ENCODE data around the gene PTAFR. TPM values are rescaled to one million over a fixed set of nuclear protein-coding genes. Genes with fewer than 3 reads are reported as not detected.
A peak's percentile ranks its signal among the peaks of the same experiment; 100 is the strongest.

The PTAFR gene
- total RNA-seq, 6 experiments from 2014 or later, result 0.90 to 5.2 (median 1.9) TPM

DNA sequence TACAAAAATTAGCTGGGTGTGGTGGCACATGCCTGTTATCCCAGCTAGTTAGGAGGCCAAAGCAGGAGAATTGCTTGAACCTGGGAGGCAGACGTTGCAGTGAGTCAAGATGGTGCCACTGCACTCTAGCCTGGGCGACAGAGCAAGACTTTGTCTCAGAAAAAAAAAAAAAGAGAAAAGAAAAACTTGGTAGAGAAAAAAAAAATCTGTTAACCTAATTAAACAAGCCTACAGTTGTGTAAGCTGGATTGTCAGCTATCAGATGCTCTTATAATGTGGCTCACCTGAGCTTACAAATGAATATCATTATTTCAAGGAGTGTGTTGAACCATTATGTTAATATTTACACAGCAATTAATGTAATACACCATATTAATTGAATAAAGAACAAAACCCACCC is 61.6 kb downstream of the PTAFR start:
- DNase-seq (no peak), ATAC-seq (no peak)
- Histone ChIP-seq H3K4me3 (no peak overlapping the region), H3K36me3 (no peaks in the 10 kb centered on the region), H3K9me3 (no peaks in the 10 kb centered on the region), H3K27me3 (no peaks in the 10 kb centered on the region), H3K4me1 (no peaks in the 10 kb centered on the region), H3K27ac (no peak overlapping the region)
- intact Hi-C loops (cut with DNase I), result no loop called here
- TF ChIP-seq, protein P1, sequence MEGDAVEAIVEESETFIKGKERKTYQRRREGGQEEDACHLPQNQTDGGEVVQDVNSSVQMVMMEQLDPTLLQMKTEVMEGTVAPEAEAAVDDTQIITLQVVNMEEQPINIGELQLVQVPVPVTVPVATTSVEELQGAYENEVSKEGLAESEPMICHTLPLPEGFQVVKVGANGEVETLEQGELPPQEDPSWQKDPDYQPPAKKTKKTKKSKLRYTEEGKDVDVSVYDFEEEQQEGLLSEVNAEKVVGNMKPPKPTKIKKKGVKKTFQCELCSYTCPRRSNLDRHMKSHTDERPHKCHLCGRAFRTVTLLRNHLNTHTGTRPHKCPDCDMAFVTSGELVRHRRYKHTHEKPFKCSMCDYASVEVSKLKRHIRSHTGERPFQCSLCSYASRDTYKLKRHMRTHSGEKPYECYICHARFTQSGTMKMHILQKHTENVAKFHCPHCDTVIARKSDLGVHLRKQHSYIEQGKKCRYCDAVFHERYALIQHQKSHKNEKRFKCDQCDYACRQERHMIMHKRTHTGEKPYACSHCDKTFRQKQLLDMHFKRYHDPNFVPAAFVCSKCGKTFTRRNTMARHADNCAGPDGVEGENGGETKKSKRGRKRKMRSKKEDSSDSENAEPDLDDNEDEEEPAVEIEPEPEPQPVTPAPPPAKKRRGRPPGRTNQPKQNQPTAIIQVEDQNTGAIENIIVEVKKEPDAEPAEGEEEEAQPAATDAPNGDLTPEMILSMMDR (IDR thresholded peaks at IDR 0.05), result no peak
- TF ChIP-seq POLR2A (IDR thresholded peaks at IDR 0.05), result no peak
- WGBS (ENCODE audit: insufficient coverage, low coverage, low lambda C conversion rate, missing lambda C conversion rate), result 40% methylated on average over 1 of the region's 2 CpGs

DNA sequence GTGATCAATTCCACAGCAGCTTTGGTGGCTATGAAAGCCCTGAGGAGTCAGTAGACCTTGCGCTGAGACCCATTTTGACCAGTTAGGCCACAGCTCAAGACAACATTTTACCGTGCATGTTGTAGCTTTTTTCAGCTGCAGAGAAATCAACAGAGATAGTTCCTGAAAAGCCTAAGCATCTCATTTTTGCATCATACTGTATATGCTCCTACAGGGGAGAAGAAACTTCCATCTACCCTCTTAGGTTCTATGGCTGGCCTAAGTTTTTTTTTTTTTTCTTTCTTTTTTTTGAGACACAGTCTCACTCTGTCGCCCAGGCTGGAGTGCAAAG is 63.3 kb downstream of the PTAFR start:
- TF ChIP-seq POLR2A (IDR thresholded peaks at IDR 0.05), result no peak
- TF ChIP-seq, protein P1 (IDR thresholded peaks at IDR 0.05), result peak in 1 of 4 donors; percentile 27

DNA sequence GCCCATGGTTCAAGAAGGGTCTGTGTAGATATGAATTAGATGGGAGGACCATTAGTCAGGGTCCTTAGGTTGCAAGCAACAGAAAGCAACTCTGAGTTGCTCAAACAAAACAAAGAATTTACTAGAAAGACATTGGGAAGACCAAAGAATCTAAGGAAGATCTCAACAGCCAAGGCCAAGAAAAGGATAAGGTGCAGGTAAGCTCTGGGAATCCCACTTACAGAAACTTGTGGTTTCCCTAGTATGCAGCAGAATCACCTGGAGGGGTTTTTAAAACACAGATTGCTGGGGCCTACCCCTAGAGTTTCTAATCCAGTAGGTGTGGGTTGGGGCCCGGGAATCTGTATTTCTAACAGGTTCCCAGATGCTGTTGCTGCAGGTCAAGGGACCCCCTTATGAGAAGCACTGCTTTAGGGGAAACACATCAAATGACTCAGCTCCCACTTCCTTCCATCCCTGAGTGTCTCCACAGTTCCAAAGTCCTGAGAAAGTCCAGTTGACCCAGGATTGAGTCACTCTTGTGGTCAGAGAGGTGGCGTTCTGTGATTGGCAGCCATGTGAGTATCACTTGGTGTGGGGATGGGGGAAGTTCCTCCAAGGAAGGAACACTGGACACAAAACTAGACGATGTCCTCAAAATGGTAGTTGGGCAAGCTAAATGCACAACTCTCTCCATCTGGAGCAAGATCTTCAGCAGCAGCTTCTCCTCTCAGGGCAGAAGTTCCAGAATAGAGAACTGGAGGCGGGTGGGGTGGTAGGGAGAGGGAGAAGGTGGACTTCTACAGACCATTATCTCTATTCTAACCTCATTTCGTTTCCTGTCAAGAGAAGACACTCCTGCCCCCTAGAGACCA is 63.9 kb downstream of the PTAFR start:
- 62% methylated on average over 3 of the region's 5 CpGs for WGBS (ENCODE audit: insufficient coverage, low coverage, low lambda C conversion rate, missing lambda C conversion rate)
- H3K4me3 ChIP-seq, result no peak overlapping the region
- no peaks in the 10 kb centered on the region for H3K4me1 ChIP-seq
- H3K27ac ChIP-seq, result no peak overlapping the region
- ATAC-seq (peak; percentile 40 to 68 (median 62)), DNase-seq (peak in 1 of 3 donors; percentile 31)
- TF ChIP-seq, protein P1 (IDR thresholded peaks at IDR 0.05), result peak in 3 of 4 donors; percentile 6 to 22 (median 20)
- TF ChIP-seq POLR2A (IDR thresholded peaks at IDR 0.05), result no peak
- intact Hi-C loops (cut with DNase I), result no loop called here
- H3K27me3 ChIP-seq, result no peaks in the 10 kb centered on the region
- no peaks in the 10 kb centered on the region for H3K9me3 ChIP-seq
- no peaks in the 10 kb centered on the region for H3K36me3 ChIP-seq

More for the DNA sequence above, 63.3 kb downstream of the PTAFR start:
- intact Hi-C loops (cut with DNase I), result no loop called here
- Histone ChIP-seq H3K4me1 (no peaks in the 10 kb centered on the region), H3K9me3 (no peaks in the 10 kb centered on the region), H3K27ac (no peak overlapping the region), H3K4me3 (no peak overlapping the region), H3K27me3 (no peaks in the 10 kb centered on the region), H3K36me3 (no peaks in the 10 kb centered on the region)
- WGBS (ENCODE audit: insufficient coverage, low coverage, low lambda C conversion rate, missing lambda C conversion rate), result 71% methylated on average over 3 of the region's 3 CpGs
- no peak for ATAC-seq
- DNase-seq, result no peak

DNA sequence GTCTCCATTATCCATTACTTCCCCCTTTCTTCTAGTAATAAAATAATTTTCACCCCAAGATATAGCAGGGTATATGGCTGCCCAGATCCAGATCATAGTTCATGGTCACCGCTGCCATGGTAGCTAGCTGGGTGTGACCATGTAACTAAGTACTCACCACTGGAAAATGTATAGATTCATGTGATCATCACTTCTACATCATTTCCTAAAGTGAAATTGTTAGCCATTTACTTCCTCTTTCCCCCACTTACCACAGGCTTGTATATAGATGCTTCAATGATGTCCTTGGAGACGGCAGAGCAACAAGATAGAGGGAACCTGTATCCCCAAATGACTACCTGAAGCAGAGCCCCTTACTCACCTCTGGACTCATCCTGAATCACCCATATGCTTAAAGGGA is 65.3 kb downstream of the PTAFR start:
- DNase-seq (no peak), ATAC-seq (peak; percentile 19 to 45 (median 28))
- no peak overlapping the region for H3K4me3 ChIP-seq
- no peaks in the 10 kb centered on the region for H3K4me1 ChIP-seq
- no peaks in the 10 kb centered on the region for H3K27me3 ChIP-seq
- H3K27ac ChIP-seq, result no peak overlapping the region
- WGBS (ENCODE audit: insufficient coverage, low coverage, low lambda C conversion rate, missing lambda C conversion rate), result 79% methylated on average over 2 of the region's 2 CpGs
- H3K36me3 ChIP-seq, result no peaks in the 10 kb centered on the region
- no peaks in the 10 kb centered on the region for H3K9me3 ChIP-seq
- TF ChIP-seq, protein P1 (IDR thresholded peaks at IDR 0.05), result no peak
- no peak for TF ChIP-seq POLR2A (IDR thresholded peaks at IDR 0.05)
- intact Hi-C loops (cut with DNase I), result no loop called here

All from right lobe of liver (tissue), 6 donors.